Neutrophil (primary cell): ENCODE data around the gene BARX1.

Experiments
- H3K27ac ChIP-seq: fragments of 200-600 bp; sonication (generic); 2 replicates; pipeline ENCODE4 v1.5.1; 2016; ENCODE audit warnings: mild to moderate bottlenecking, moderate library complexity
- H3K27me3 ChIP-seq: fragments of 200-600 bp; sonication (generic); 2 replicates; pipeline ENCODE4 v1.6.0; 2016; ENCODE audit warnings: mild to moderate bottlenecking
- H3K36me3 ChIP-seq: fragments of 200-600 bp; sonication (generic); 2 replicates; pipeline ENCODE4 v1.5.1; 2017
- H3K4me1 ChIP-seq, 2 experiments: fragments of 200-600 bp in 1 of 2; sonication (generic) in 1 of 2; 1 replicate in 1 of 2; 2 replicates in 1 of 2; pipeline versions ENCODE4 v1.5.1 to v1.6.1; 2013 to 2016; ENCODE audit warnings: low read depth in 1 of 2, low read length in 1 of 2, mild to moderate bottlenecking in 1 of 2, moderate library complexity in 1 of 2; ENCODE audit not compliant: control insufficient read depth in 1 of 2, insufficient read depth in 1 of 2
- H3K4me3 ChIP-seq, 2 experiments: fragments of 200-600 bp in 1 of 2; sonication (generic) in 1 of 2; 1 replicate in 1 of 2; 2 replicates in 1 of 2; pipeline ENCODE4 v1.5.1; 2013 to 2016; ENCODE audit warnings: low read depth in 1 of 2, low read length in 1 of 2, mild to moderate bottlenecking in 1 of 2, moderate library complexity in 1 of 2
- H3K9me3 ChIP-seq: fragments of 200-600 bp; sonication (generic); 2 replicates; pipeline ENCODE4 v1.5.1; 2016
- CTCF ChIP-seq: fragments of 200-600 bp; sonication (generic); IDR thresholded peaks from 2 replicates; pipeline ENCODE4 v1.5.1; 2016; ENCODE audit warnings: antibody characterized with exemption

Gene BARX1

GRCh38 chr9:93908591-93909241, 46.4 kb downstream of the BARX1 start:
- peaks cover 35% of the 10 kb centered on the region for H3K27me3 ChIP-seq
- H3K36me3 ChIP-seq, result no peaks in the 10 kb centered on the region
- H3K27ac ChIP-seq, result no peak overlapping the region
- no peaks in the 10 kb centered on the region for H3K9me3 ChIP-seq
- no peaks in the 10 kb centered on the region for H3K4me1 ChIP-seq
- no peak for TF ChIP-seq CTCF
- no peak overlapping the region for H3K4me3 ChIP-seq

GRCh38 chr9:93907551-93908199, 47.5 kb downstream of the BARX1 start:
- Histone ChIP-seq H3K27ac (no peak overlapping the region), H3K27me3 (peaks cover 35% of the 10 kb centered on the region), H3K4me3 (no peak overlapping the region), H3K36me3 (no peaks in the 10 kb centered on the region), H3K4me1 (no peaks in the 10 kb centered on the region), H3K9me3 (no peaks in the 10 kb centered on the region)
- TF ChIP-seq CTCF, result no peak

DNA sequence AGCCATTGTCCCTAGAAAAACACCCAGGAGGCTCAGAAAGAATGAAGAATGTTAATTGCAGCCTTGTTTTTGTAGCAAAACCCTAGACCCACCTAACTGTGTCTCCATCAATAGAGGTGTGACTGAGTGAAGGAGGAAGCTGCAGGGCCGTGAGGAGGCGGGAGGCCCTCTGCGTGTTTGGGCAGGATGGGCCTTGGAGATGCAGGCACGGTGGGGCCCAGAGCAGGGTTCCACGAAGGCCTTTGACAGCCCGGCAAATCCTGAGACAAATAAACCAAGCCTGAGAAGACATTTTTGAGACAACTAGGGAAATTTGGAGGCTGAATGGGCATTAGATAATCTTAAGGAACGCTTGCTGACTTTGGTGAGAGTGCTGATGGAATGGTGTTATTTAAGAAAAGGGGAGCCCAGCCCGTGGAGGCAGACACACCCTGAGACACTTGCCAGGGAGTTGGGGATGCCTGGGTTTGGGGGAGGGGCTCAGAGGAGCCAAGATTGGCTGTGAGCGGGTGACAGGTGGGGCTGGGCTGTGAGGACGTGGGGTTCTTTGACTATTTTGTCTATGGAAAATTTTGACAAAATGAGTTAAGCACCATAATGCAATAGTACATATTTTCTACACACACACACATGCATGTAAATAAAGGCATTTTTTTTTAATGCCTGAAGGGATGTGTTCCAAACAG, 48.8 kb downstream of the BARX1 start:
- H3K36me3 ChIP-seq, result no peaks in the 10 kb centered on the region
- no peak for TF ChIP-seq CTCF
- no peak overlapping the region for H3K4me3 ChIP-seq
- H3K9me3 ChIP-seq, result no peaks in the 10 kb centered on the region
- no peak overlapping the region for H3K27ac ChIP-seq
- peaks cover 35% of the 10 kb centered on the region for H3K27me3 ChIP-seq
- H3K4me1 ChIP-seq, result no peaks in the 10 kb centered on the region

- Histone ChIP-seq H3K9me3 (no peaks in the 10 kb centered on the region), H3K36me3 (no peaks in the 10 kb centered on the region), H3K4me1 (no peaks in the 10 kb centered on the region), H3K4me3 (no peak overlapping the region), H3K27ac (no peak overlapping the region), H3K27me3 (peaks cover 35% of the 10 kb centered on the region)
- no peak for TF ChIP-seq CTCF
Observed at GRCh38 chr9:93905473-93906133, 49.6 kb downstream of the BARX1 start.

GRCh38 chr9:93904649-93905472, 50.3 kb downstream of the BARX1 start:
- Histone ChIP-seq H3K27ac (no peak overlapping the region), H3K36me3 (no peaks in the 10 kb centered on the region), H3K4me3 (no peak overlapping the region), H3K9me3 (no peaks in the 10 kb centered on the region), H3K27me3 (peaks cover 32% of the 10 kb centered on the region), H3K4me1 (no peaks in the 10 kb centered on the region)
- no peak for TF ChIP-seq CTCF
